ENCODE results near the gene JAK1.

Gene JAK1

DNA sequence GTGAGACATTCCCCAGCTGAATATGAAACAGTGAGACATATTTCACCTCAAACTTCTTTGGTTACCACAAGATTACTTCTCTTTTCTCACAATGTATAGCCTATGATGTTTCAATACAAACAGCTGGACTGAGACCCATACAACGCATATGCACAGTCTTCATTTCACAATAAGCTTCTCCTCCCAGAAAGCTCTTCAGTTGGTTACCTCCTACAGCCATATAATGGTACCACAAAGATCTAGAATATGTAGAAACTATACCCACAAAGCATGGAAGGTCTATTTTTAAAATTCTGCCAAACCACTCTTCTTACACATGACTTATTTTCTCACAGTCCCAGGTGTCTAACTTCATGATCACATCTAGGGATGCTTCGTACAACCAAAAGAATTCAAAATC is 70.8 kb downstream of the JAK1 start:
- H3K4me3 ChIP-seq (ENCODE audit: low read depth, low read length) = no peak overlapping the region
- TF ChIP-seq, protein P1, sequence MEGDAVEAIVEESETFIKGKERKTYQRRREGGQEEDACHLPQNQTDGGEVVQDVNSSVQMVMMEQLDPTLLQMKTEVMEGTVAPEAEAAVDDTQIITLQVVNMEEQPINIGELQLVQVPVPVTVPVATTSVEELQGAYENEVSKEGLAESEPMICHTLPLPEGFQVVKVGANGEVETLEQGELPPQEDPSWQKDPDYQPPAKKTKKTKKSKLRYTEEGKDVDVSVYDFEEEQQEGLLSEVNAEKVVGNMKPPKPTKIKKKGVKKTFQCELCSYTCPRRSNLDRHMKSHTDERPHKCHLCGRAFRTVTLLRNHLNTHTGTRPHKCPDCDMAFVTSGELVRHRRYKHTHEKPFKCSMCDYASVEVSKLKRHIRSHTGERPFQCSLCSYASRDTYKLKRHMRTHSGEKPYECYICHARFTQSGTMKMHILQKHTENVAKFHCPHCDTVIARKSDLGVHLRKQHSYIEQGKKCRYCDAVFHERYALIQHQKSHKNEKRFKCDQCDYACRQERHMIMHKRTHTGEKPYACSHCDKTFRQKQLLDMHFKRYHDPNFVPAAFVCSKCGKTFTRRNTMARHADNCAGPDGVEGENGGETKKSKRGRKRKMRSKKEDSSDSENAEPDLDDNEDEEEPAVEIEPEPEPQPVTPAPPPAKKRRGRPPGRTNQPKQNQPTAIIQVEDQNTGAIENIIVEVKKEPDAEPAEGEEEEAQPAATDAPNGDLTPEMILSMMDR (IDR thresholded peaks at IDR 0.05; ENCODE audit: low read depth, low read length) = no peak

- H3K4me3 ChIP-seq (ENCODE audit: low read depth, low read length) = no peak overlapping the region
- TF ChIP-seq, protein P1 (IDR thresholded peaks at IDR 0.05; ENCODE audit: low read depth, low read length) = no peak
Observed at GRCh38 chr1:64894438-64895196, 71.7 kb downstream of the JAK1 start.

DNA sequence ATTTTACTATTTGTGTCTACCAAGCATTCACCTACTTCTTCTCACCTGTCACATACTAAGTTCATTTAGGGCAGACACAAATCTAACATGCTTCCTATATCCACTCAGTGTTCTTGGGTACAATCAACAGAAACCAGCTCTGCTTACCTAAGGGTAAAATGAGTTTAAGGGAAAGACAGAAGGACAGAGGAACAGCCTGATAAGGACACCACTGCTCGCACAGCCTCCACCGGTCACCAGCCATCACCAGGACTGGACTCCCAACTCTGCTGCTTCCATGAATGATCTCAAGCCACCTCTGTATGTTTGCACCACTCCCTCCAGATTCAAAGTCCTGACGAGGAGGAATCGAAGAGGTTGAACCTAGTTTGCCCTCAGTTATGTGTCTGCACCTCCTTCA is 72.4 kb downstream of the JAK1 start:
- TF ChIP-seq, protein P1 (IDR thresholded peaks at IDR 0.05; ENCODE audit: low read depth, low read length) = no peak
- no peak overlapping the region for H3K4me3 ChIP-seq (ENCODE audit: low read depth, low read length)

DNA sequence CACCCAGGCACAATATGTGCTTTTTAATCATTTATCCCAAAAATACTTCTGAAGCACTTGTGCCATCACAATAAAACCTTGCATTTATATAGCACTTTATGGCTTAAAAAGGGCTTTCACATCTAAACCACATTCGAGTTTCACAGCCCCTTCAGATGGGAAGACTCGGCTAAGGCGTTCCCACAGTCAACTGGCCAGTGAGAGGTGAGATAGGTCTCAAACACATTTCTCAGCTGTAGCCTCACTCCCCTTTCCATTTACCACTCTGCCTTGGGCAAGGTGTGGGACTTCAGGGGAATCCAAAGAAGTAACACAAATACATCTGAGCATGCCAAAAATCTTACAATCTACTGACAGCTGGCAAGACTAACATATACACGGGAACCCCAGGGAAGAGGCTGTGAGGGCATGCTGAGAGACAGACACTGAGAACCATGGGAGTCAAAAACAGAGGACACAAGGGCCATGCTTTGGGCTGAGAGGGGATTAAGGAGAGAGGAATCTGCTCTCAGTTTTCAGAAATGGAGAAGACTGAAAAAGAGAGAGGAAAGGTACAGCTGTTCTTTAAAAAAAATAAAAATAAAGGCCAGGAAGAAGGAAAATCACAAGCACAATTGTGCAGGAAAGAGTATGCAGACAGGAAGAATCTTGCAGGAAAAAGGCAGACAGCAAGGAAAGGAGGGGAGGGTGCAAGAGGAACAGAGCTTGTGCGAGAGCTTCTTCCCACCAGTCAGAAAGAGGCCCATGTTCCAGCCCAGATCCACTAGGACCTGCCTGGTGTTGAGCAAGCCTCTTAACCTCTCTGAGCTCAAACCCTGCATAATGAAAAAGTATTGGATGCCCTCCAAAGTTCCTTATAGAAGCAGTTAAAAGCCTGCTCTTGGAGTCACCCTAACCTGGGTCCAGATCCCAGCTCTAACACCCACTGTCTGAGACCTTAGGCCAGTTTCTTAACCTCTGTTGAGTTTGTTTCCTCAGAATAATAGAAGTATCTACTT is 73.5 kb downstream of the JAK1 start:
- H3K4me3 ChIP-seq (ENCODE audit: low read depth, low read length) = no peak overlapping the region
- TF ChIP-seq, protein P1 (IDR thresholded peaks at IDR 0.05; ENCODE audit: low read depth, low read length) = no peak

DNA sequence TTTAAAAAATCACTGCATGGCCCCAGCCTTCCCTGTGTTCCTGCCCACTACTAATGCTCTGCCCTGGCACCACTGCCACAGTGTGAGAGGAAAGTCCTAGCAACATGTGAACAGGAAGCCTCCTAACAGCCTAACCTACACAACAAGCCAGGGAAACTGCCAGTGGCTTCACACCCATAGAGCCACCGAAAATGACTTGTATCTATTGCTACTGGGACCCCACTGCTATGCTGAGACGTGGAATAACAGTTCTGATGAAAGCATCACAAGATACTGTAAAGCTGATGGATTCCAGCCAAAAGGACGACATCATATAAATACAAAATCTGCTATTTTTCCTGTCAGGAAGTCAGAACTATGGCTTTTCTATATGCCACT is 74.9 kb downstream of the JAK1 start:
- TF ChIP-seq, protein P1 (IDR thresholded peaks at IDR 0.05; ENCODE audit: low read depth, low read length) = no peak
- no peak overlapping the region for H3K4me3 ChIP-seq (ENCODE audit: low read depth, low read length)

DNA sequence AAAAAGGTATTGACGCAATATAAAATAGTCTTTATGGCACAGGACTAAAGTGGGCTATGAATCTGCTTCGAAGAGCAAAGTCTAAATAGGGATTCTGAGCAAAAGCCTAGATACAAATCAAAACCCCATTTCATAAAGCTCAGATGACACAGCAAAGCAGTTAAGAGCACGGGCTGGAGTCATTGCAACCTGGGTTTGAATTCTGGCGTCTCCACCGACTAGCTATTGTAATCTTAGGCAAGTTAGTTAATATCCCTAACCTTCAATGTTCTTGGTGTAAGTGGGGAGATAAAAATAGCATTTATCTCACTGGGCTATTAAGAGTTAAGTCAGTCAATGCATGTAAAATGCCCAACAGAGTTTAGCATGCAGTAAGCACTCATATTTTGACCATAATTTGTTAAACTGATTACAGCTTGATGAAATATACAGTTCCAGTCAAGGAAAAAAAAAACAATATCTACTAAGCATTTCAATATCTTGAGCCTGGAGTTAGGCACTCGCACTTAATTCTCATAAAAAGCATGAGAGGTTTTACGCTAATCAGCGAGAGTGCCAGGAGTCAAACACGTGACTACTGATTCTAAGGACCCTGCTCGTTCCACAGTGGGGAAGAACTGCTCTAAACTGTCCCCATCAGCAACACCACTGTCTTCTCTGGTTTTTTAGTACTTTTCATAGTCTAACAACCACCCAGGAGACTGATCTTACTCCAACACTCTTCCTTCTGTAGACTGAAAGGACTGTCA is 75.5 kb downstream of the JAK1 start:
- no peak overlapping the region for H3K4me3 ChIP-seq (ENCODE audit: low read depth, low read length)
- TF ChIP-seq, protein P1 (IDR thresholded peaks at IDR 0.05; ENCODE audit: low read depth, low read length) = no peak
